ENCODE results near the gene DCAF7. TPM values are rescaled to one million over a fixed set of nuclear protein-coding genes. Genes with fewer than 3 reads are reported as not detected.

The DCAF7 gene
- total RNA-seq, 1 donor from 2014 or later, result 93.8 TPM

- H3K9me3 ChIP-seq, result no peaks in the 10 kb centered on the region
- DNase-seq, result no peak
- no peaks in the 10 kb centered on the region for H3K36me3 ChIP-seq
- H3K27me3 ChIP-seq (ENCODE audit: low read depth), result peaks cover 3% of the 10 kb centered on the region
- H3K4me3 ChIP-seq, result no peak overlapping the region
- H3K27ac ChIP-seq, result no peak overlapping the region
- no peak for TF ChIP-seq CTCF (IDR thresholded peaks at IDR 0.05)
- no peak for ATAC-seq
- peaks cover 8% of the 10 kb centered on the region for H3K4me1 ChIP-seq
- intact Hi-C loops (cut with DNase I), result no loop called here
Measured at GRCh38 chr17:63544467-63545301, 5.6 kb upstream of the DCAF7 start.

- intact Hi-C loops (cut with DNase I), result no loop called here
- Histone ChIP-seq H3K9me3 (no peaks in the 10 kb centered on the region), H3K36me3 (no peaks in the 10 kb centered on the region), H3K27me3 (ENCODE audit: low read depth) (no peaks in the 10 kb centered on the region), H3K4me1 (peaks cover 12% of the 10 kb centered on the region), H3K4me3 (no peak overlapping the region), H3K27ac (no peak overlapping the region)
- no peak for ATAC-seq
- TF ChIP-seq CTCF (IDR thresholded peaks at IDR 0.05), result no peak
- DNase-seq, result no peak
Measured at GRCh38 chr17:63546308-63547082, 3.8 kb upstream of the DCAF7 start.

GRCh38 chr17:63547083-63547523 lies 3.2 kb upstream of the DCAF7 start:
- Histone ChIP-seq H3K27ac (no peak overlapping the region), H3K9me3 (no peaks in the 10 kb centered on the region), H3K36me3 (no peaks in the 10 kb centered on the region), H3K27me3 (ENCODE audit: low read depth) (no peaks in the 10 kb centered on the region), H3K4me1 (peaks cover 18% of the 10 kb centered on the region), H3K4me3 (no peak overlapping the region)
- no peak for TF ChIP-seq CTCF (IDR thresholded peaks at IDR 0.05)
- intact Hi-C loops (cut with DNase I), result no loop called here
- ATAC-seq (no peak), DNase-seq (no peak)

- Histone ChIP-seq H3K9me3 (no peaks in the 10 kb centered on the region), H3K27ac (peak overlapping the region; percentile 97), H3K36me3 (peaks cover 3% of the 10 kb centered on the region), H3K27me3 (ENCODE audit: low read depth) (no peaks in the 10 kb centered on the region), H3K4me1 (peaks cover 41% of the 10 kb centered on the region), H3K4me3 (peak overlapping the region; percentile 100)
- ATAC-seq, result no peak
- intact Hi-C loops (cut with DNase I), result no loop called here
- DNase-seq, result no peak
- TF ChIP-seq CTCF (IDR thresholded peaks at IDR 0.05), result no peak
Measured at GRCh38 chr17:63549289-63549945, 860 bp upstream of the DCAF7 start.

GRCh38 chr17:63550817-63551639 lies 751 bp downstream of the DCAF7 start:
- Histone ChIP-seq H3K4me3 (peak overlapping the region; percentile 100), H3K9me3 (no peaks in the 10 kb centered on the region), H3K27me3 (ENCODE audit: low read depth) (no peaks in the 10 kb centered on the region), H3K4me1 (peaks cover 57% of the 10 kb centered on the region), H3K27ac (peak overlapping the region; percentile 97), H3K36me3 (peaks cover 3% of the 10 kb centered on the region)
- TF ChIP-seq CTCF (IDR thresholded peaks at IDR 0.05), result no peak
- DNase-seq (no peak), ATAC-seq (peak; percentile 38 to 39)
- intact Hi-C loops (cut with DNase I), result no loop called here
